Measurements from ENCODE around the gene ATXN1. TPM values are rescaled to one million over a fixed set of nuclear protein-coding genes. Genes with fewer than 3 reads are reported as not detected.

ATXN1 gene
- polyA plus RNA-seq, 1 of the 3 experiments (the other 2 are of a cell fraction) = 7.9 TPM

DNA sequence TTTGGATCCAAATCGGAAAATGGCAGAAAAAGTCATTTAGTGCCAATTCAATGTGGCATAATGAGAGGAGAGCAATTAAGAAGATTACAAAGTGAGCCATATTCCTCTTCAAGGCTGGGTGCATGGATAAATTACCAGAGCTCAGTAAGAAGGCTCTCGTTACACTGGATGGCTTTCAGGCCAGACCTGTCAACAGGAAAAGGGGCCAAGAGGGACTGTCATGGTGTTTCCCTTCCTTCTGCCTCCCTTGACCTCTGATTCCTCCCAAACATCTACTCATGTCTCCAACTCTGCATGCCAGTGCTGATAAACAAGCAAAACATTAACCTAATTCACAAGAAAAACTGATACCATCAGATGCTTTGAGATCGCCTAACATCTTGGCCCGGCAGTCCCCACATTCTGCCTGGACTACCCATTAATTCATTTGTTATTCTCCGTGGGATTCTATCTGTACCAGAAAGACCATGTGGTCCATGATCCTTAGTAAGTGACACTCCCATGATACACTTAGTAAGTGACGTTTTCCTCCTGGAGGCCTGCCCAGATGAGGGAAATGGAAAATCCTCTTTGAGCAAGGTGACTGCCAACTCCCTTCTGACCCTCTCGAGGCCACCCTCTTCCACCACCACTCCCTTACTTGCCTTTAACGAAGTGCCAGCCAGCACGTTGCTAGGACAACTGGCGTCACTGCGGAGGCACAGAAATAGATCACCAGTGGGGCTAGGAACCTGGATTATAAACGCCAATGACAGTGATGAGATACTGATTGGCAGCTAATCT lies 283.7 kb downstream of the ATXN1 start:
- no peak for TF ChIP-seq POLR2AphosphoS5 (IDR thresholded peaks at IDR 0.05; ENCODE audit: low read depth, low read length)
- no peak for TF ChIP-seq FOSL2 (IDR thresholded peaks at IDR 0.05; ENCODE audit: borderline replicate concordance, low read depth)
- TF ChIP-seq MXI1 (IDR thresholded peaks at IDR 0.05; ENCODE audit: low read depth, low read length) = no peak
- TF ChIP-seq SIN3A (IDR thresholded peaks at IDR 0.05; ENCODE audit: borderline replicate concordance, low read depth, low read length) = no peak
- TF ChIP-seq TEAD4 (IDR thresholded peaks at IDR 0.05; ENCODE audit: borderline replicate concordance, insufficient read depth) = no peak
- TF ChIP-seq, protein P1, sequence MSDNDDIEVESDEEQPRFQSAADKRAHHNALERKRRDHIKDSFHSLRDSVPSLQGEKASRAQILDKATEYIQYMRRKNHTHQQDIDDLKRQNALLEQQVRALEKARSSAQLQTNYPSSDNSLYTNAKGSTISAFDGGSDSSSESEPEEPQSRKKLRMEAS (IDR thresholded peaks at IDR 0.05; ENCODE audit: low read depth) = no peak
- TF ChIP-seq FOXJ3 (CRISPR knock-in tag; IDR thresholded peaks at IDR 0.05) = no peak
- TF ChIP-seq SMC3 (IDR thresholded peaks at IDR 0.05; ENCODE audit: low read depth, low read length) = no peak
- TF ChIP-seq, protein P2, sequence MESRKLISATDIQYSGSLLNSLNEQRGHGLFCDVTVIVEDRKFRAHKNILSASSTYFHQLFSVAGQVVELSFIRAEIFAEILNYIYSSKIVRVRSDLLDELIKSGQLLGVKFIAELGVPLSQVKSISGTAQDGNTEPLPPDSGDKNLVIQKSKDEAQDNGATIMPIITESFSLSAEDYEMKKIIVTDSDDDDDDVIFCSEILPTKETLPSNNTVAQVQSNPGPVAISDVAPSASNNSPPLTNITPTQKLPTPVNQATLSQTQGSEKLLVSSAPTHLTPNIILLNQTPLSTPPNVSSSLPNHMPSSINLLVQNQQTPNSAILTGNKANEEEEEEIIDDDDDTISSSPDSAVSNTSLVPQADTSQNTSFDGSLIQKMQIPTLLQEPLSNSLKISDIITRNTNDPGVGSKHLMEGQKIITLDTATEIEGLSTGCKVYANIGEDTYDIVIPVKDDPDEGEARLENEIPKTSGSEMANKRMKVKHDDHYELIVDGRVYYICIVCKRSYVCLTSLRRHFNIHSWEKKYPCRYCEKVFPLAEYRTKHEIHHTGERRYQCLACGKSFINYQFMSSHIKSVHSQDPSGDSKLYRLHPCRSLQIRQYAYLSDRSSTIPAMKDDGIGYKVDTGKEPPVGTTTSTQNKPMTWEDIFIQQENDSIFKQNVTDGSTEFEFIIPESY (IDR thresholded peaks at IDR 0.05; ENCODE audit: borderline replicate concordance, low read depth) = no peak
- no peak for TF ChIP-seq FOXM1 (IDR thresholded peaks at IDR 0.05; ENCODE audit: low read depth)
- TF ChIP-seq, protein P3, sequence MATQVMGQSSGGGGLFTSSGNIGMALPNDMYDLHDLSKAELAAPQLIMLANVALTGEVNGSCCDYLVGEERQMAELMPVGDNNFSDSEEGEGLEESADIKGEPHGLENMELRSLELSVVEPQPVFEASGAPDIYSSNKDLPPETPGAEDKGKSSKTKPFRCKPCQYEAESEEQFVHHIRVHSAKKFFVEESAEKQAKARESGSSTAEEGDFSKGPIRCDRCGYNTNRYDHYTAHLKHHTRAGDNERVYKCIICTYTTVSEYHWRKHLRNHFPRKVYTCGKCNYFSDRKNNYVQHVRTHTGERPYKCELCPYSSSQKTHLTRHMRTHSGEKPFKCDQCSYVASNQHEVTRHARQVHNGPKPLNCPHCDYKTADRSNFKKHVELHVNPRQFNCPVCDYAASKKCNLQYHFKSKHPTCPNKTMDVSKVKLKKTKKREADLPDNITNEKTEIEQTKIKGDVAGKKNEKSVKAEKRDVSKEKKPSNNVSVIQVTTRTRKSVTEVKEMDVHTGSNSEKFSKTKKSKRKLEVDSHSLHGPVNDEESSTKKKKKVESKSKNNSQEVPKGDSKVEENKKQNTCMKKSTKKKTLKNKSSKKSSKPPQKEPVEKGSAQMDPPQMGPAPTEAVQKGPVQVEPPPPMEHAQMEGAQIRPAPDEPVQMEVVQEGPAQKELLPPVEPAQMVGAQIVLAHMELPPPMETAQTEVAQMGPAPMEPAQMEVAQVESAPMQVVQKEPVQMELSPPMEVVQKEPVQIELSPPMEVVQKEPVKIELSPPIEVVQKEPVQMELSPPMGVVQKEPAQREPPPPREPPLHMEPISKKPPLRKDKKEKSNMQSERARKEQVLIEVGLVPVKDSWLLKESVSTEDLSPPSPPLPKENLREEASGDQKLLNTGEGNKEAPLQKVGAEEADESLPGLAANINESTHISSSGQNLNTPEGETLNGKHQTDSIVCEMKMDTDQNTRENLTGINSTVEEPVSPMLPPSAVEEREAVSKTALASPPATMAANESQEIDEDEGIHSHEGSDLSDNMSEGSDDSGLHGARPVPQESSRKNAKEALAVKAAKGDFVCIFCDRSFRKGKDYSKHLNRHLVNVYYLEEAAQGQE (IDR thresholded peaks at IDR 0.05; ENCODE audit: low read depth, low read length) = no peak
- no peak for TF ChIP-seq MEF2A (IDR thresholded peaks at IDR 0.05; ENCODE audit: borderline replicate concordance, low read depth)
- POLR2A ChIA-PET = no interaction called here

More for the DNA sequence above, 283.7 kb downstream of the ATXN1 start:
- H3K4me1 ChIP-seq (ENCODE audit: control insufficient read depth in 1 of 2, insufficient read depth in 2 of 2, low read depth in 1 of 2, low read length in 1 of 2) = peaks cover 0 to 4% of the 10 kb centered on the region in 2 experiments; a peak in 1 of 4 replicates
- H3K27me3 ChIP-seq (ENCODE audit: insufficient read depth) = no peaks in the 10 kb centered on the region
- no peak overlapping the region for H3K9ac ChIP-seq
- peaks cover 4 to 25% of the 10 kb centered on the region in 2 experiments for H3K36me3 ChIP-seq (replicated peaks in 1 of 2; ENCODE audit: control insufficient read depth in 1 of 2, insufficient read depth in 2 of 2, low read length in 1 of 2)
- peaks cover 13% of the 10 kb centered on the region; the same call in 1 of the 2 replicates for H3K79me2 ChIP-seq (ENCODE audit: insufficient read depth)
- H3K9me3 ChIP-seq = no peaks in the 10 kb centered on the region
- 82% methylated on average over 12 of the region's 12 CpGs for WGBS (ENCODE audit: low lambda C conversion rate)
- no peaks in the 10 kb centered on the region for H4K20me1 ChIP-seq (ENCODE audit: insufficient read depth)
- DNase-seq = no peak
- H3K4me2 ChIP-seq = no peak overlapping the region
- H3F3A ChIP-seq (replicated peaks; ENCODE audit: insufficient read depth) = peaks cover 5% of the 10 kb centered on the region
- no peaks in the 10 kb centered on the region for H3K9me2 ChIP-seq
- CTCF ChIA-PET = no interaction called here
- no peak overlapping the region for H3K27ac ChIP-seq (ENCODE audit: low read depth in 2 of 2, low read length in 1 of 2)
- no peak overlapping the region for H3K4me3 ChIP-seq (ENCODE audit: low read depth in 2 of 2, low read length in 1 of 2)
- H2AFZ ChIP-seq (ENCODE audit: low read depth) = no peak overlapping the region

Data from SK-N-SH (cell line).